GM19467 (cell line): ENCODE measurements around the gene MAML3.

Experiments used
- ATAC-seq: cut with Tn5 transposase; IDR thresholded peaks from one replicate; pipeline ENCODE4 v1.9.1; 2021; ENCODE audit warnings: mild to moderate bottlenecking, moderate library complexity; ENCODE audit not compliant: unreplicated experiment

The MAML3 gene

GRCh38 chr4:139934708-139935195, 219.2 kb downstream of the MAML3 start:
- ATAC-seq: no peak

- no peak for ATAC-seq
These were observed 219.8 kb downstream of the MAML3 start for GRCh38 chr4:139934057-139934707.

- no peak for ATAC-seq
These were observed 220.4 kb downstream of the MAML3 start for GRCh38 chr4:139933541-139933940.

GRCh38 chr4:139933104-139933503, 220.9 kb downstream of the MAML3 start:
- ATAC-seq: no peak

- ATAC-seq: no peak
These were observed 229.2 kb downstream of the MAML3 start for GRCh38 chr4:139924782-139925181.

GRCh38 chr4:139922406-139923024, 231.5 kb downstream of the MAML3 start:
- ATAC-seq: no peak

- no peak for ATAC-seq
These were observed 232.4 kb downstream of the MAML3 start for GRCh38 chr4:139921429-139922184.

- no peak for ATAC-seq
These were observed 233.4 kb downstream of the MAML3 start for GRCh38 chr4:139920486-139921002.

- ATAC-seq: no peak
These were observed 234.5 kb downstream of the MAML3 start for GRCh38 chr4:139919521-139919920.

- no peak for ATAC-seq
These were observed 235.0 kb downstream of the MAML3 start for GRCh38 chr4:139919004-139919403.

- ATAC-seq: no peak
These were observed 235.4 kb downstream of the MAML3 start for GRCh38 chr4:139918591-139918990.

GRCh38 chr4:139917896-139918295, 236.1 kb downstream of the MAML3 start:
- ATAC-seq: no peak

- no peak for ATAC-seq
These were observed 237.9 kb downstream of the MAML3 start for GRCh38 chr4:139916041-139916440.

GRCh38 chr4:139915037-139915436, 238.9 kb downstream of the MAML3 start:
- ATAC-seq: no peak

GRCh38 chr4:139913995-139914598, 239.9 kb downstream of the MAML3 start:
- ATAC-seq: no peak

GRCh38 chr4:139913398-139913990, 240.5 kb downstream of the MAML3 start:
- ATAC-seq: no peak

- no peak for ATAC-seq
These were observed 241.5 kb downstream of the MAML3 start for GRCh38 chr4:139912445-139912844.

GRCh38 chr4:139910106-139910505, 243.9 kb downstream of the MAML3 start:
- no peak for ATAC-seq

GRCh38 chr4:139908636-139909437, 245.1 kb downstream of the MAML3 start:
- ATAC-seq: no peak
